T1000 (cell line): ENCODE measurements around the gene TRAF7.
A peak's percentile ranks its signal among the peaks of the same experiment; 100 is the strongest.
"Not testable (repeated sequence)": the region's sequence is repeated elsewhere in the genome, so short reads cannot be mapped to it uniquely, and the experiment has no call there.

Source experiments
- DNase-seq: peaks from one replicate; lab custom pipeline; 2025; ENCODE audit warnings: mixed read lengths; lab: John Stamatoyannopoulos, UW

Gene TRAF7

GRCh38 chr16:2155091-2155950, at the start of gene TRAF7:
Gene TRAF7, plus strand, starts transcription at chr16:2155782. Its CDS starts 8,139 bp downstream, at chr16:2163921.
- peak; percentile 99 for DNase-seq

GRCh38 chr16:2106211-2106610, 49.4 kb upstream of the TRAF7 start:
- DNase-seq: not testable (repeated sequence)

DNA sequence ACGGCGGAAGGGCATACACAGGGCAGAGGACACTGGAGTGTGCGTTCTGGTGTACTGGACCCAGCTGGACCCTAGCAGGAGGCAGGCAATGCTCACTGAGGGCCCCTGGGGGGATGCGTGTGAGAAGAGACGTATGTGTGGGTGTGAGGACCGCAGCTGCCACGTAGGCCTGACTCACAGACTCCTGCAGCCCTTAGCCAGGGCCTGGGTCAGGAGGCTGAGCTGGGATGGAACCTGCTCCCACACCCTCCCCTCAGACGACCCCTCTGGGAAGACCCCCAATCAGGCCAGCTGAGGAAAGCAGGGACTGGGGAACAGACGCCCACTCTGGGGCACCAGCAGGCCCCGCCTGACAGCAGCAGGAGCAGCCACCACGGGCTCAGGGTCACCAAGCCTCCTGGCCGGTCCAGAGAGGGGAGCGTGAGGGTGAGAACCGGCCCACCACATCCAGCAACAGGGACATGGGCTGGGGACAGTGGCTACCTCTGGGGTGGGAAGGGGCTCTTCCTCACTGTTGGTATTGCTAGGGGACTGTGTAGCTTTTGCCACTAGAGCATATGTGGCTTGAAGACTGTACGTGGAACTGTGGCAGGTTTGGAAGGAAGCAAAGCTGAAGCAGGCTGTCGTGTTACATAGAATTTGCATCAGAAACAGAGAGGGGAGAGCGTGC, 48.3 kb upstream of the TRAF7 start:
- DNase-seq: peak; percentile 53

GRCh38 chr16:2107791-2108125, 47.8 kb upstream of the TRAF7 start:
- not testable (repeated sequence) for DNase-seq

GRCh38 chr16:2108446-2109270, 46.9 kb upstream of the TRAF7 start:
- not testable (repeated sequence) for DNase-seq

- not testable (repeated sequence) for DNase-seq
These were observed 46.4 kb upstream of the TRAF7 start for GRCh38 chr16:2109271-2109580.

DNA sequence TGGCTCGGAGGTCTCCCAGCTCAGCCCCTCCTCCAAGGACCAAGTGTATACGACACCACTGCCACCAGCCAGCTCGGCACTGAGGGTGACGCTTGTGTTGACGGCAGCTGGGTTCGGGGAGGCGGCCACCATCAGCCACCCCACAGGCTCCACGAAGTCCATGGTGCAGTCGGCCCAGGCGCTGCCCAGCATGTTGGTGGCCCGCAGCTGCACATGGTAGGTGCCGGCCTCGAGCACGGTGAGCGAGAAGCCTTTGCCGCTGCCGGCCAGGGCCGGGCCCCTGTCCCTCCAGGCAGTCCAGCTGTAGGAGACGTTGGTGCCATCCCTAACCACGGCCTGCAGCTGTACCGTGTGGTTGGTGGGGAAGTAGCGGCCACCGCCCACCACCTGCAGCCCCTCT, 45.7 kb upstream of the TRAF7 start:
- DNase-seq: not testable (repeated sequence)

GRCh38 chr16:2110332-2111008, 45.1 kb upstream of the TRAF7 start:
- DNase-seq: not testable (repeated sequence)

GRCh38 chr16:2111009-2111353, 44.6 kb upstream of the TRAF7 start:
- not testable (repeated sequence) for DNase-seq

DNA sequence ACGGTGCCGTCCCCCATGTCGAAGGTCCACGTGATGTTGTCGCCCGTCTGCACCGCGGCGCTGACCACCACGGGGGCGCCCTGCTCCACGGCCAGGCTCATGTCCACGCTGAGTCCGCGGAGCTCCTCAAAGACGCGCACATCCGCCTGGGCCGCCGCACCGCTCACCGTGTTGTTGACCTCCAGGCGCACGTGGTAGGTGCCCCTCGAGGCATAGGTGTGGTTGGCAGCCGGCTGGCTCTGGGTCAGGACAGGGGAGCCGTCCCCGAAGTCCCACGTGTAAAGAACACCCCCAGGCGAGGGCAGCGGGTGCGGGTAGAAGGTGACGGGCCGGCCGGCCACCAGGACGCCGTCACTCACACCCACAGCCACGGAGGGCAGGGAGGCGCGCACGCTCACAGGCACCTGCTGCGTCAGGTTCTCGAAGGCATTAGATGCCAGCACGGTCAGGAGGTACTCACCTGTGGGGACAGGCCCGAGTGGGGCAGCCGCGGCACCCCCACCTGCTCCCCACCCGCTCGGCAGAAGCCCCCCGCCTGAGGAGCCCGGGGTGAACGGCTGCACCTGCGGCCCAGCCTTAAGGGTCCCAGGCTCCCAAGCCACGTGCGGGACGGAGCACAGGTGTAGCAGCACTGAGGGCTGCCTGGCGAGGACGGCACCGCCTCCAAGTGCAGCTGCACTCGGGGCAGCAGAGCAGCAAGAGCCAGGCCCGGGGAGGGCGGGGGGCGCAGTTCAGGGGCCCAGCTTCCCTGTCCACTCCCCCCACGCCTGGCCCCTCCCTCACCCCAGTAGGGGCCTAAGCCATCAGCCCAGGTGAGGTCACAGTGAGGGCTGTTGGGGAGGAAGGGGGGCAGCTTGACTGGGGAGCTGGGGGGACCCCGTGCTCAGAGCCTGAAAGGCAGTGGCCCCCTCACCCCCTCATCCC, 43.9 kb upstream of the TRAF7 start:
- not testable (repeated sequence) for DNase-seq

GRCh38 chr16:2112539-2113106, 43.0 kb upstream of the TRAF7 start:
- not testable (repeated sequence) for DNase-seq

- not testable (repeated sequence) for DNase-seq
These were observed 41.4 kb upstream of the TRAF7 start for GRCh38 chr16:2114225-2114624.

- not testable (repeated sequence) for DNase-seq
These were observed 40.5 kb upstream of the TRAF7 start for GRCh38 chr16:2114885-2115590.

- DNase-seq: no peak
These were observed 40.0 kb upstream of the TRAF7 start for GRCh38 chr16:2115591-2115973.

DNA sequence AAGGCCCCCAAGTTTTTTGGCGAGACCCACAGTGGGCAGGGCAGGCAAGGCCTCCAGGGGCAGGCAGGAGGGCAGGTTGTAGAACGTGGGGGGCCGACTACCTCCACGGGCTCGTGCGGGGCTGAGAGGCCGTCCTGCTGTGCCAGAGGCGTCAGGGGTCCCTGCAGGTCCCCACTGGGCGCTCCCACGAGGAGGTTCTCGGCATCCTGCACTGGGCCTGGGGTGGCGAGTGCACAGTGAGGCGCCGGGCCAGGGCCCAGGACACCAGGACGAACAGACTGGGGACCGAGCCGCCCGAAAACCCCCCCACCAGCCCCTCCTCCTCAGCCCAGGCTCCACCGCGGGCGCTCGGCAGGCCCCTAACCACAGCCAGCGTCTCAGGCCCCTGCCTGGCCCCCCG, 39.2 kb upstream of the TRAF7 start:
- not testable (repeated sequence) for DNase-seq

DNA sequence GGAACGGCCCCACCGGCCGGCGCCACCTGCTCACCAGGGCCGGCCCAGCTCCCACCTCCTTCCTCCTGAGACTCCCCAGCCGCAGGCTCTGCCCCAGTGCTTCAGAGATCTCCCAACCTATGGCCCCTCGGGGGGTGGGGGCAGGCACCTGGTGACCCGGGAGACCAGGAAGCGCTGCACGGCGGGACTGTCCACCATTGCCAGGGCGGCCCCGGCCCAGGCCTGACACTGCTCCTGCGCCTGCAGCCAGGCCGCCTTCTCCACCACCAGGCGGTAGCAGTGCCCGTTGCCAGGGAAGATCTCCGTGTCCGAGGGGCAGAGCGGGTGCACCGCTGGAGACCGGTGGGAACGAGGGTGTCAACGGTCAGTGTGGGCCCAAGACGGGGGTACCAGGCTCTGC, 38.2 kb upstream of the TRAF7 start:
- DNase-seq: not testable (repeated sequence)

DNA sequence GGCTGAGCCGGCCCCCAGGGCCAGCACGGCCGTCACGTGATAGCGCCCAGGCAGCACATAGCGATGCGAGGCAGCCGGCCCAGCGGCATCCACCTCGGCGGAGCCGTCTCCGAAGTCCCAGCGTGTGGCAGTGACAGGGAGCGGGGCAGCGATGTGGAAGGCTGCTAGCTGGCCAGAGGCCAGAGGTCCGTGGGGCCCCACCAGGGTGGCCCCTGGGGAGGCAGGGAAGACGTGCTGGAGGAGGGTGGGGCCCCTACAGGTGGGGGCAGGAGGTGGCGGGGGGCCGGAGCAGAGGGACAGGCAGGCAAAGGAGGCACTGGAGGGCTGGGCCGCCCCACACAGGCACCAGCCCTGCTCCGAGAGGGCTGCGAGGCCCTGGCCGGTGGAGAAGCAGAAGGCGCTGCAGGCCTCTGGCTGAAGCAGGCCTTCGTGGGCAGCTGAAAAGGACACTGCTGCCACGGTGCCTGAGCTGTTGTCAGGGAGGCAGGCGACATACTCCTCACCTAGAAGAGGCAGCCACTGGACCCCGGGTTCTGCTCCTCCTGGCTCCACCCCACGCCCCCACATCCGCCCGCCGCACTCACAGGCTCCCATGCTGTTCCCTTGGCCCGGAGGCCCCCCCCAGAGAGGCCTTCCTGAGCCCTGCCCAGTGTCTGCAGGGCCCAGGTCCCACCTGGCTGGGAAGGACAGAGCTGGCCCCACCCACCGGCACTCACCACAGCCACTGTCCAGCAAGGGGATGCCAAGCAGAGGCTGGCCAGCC, 37.4 kb upstream of the TRAF7 start:
- DNase-seq: not testable (repeated sequence)

DNA sequence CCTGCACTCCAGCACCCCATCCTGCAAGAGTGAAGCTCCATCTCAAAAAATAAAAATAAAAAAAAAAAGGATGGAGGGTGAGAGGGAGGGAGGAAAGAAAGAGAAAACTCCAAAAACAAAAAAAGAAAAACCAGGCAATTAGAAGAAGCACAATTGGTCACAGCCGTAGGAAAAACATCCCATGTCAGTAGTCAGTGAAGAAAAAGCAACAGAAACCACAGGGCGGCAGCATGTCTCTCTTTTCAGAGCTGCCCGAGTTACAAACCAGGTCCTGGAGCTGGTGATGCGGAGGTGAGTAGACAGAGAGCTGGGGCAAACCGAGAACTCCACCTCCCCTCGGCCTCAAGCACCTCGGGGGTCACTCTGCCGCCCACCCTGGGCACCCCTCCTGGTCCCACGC, 34.3 kb upstream of the TRAF7 start:
- not testable (repeated sequence) for DNase-seq

DNA sequence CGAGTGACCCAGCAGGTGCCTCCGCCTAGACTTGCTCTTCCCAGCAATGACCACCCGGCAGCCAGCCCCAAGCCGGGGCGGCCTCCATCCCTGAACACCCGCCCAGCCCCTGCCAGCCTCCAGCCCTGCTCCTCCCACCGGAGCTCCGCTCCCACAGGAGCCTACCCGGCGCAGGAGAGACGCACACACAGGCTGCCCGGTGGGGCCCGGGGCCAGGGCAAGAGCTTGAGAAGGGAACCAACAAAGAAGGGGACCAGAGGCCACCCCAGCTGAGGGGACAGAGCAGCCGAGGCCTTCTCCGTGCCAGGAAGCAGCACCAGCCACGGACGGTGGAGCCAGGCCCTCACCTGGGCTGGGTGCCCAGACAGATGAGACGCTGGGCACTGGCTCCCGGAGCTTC, 33.7 kb upstream of the TRAF7 start:
- no peak for DNase-seq
